Fibroblast of upper back skin (primary cell): ENCODE data around the gene GRWD1.

ENCODE experiments used
- DNase-seq: peaks from one replicate; pipeline ENCODE4 v3.0.0-alpha.2; 2013

Gene GRWD1

GRCh38 chr19:48445606-48446481, at the start of gene GRWD1:
GRWD1 (plus strand) TSS chr19:48445983; CDS start chr19:48446006, 23 bp downstream.
- peak; percentile 97 for DNase-seq

- no peak for DNase-seq
Observed at GRCh38 chr19:48396016-48396823, 49.6 kb upstream of the GRWD1 start.

- DNase-seq, result no peak
Observed at GRCh38 chr19:48396824-48397176, 49.0 kb upstream of the GRWD1 start.

- no peak for DNase-seq
Observed at GRCh38 chr19:48397263-48398101, 48.3 kb upstream of the GRWD1 start.

GRCh38 chr19:48398102-48398374, 47.7 kb upstream of the GRWD1 start:
- no peak for DNase-seq

- DNase-seq, result peak; percentile 78
Observed at GRCh38 chr19:48398375-48399235, 47.2 kb upstream of the GRWD1 start.

GRCh38 chr19:48400018-48400742, 45.6 kb upstream of the GRWD1 start:
- DNase-seq, result peak; percentile 74

GRCh38 chr19:48401287-48401686, 44.5 kb upstream of the GRWD1 start:
- no peak for DNase-seq

- peak; percentile 62 for DNase-seq
Observed at GRCh38 chr19:48403606-48404005, 42.2 kb upstream of the GRWD1 start.

- no peak for DNase-seq
Observed at GRCh38 chr19:48405010-48405659, 40.6 kb upstream of the GRWD1 start.

GRCh38 chr19:48405850-48406249, 39.9 kb upstream of the GRWD1 start:
- no peak for DNase-seq

GRCh38 chr19:48413879-48414587, 31.8 kb upstream of the GRWD1 start:
- peak; percentile 68 for DNase-seq

- DNase-seq, result peak; percentile 82
Observed at GRCh38 chr19:48415395-48415794, 30.4 kb upstream of the GRWD1 start.

GRCh38 chr19:48415806-48416221, 30.0 kb upstream of the GRWD1 start:
- DNase-seq, result no peak

- no peak for DNase-seq
Observed at GRCh38 chr19:48417421-48417820, 28.4 kb upstream of the GRWD1 start.

GRCh38 chr19:48418317-48419064, 27.3 kb upstream of the GRWD1 start:
- peak; percentile 72 for DNase-seq

GRCh38 chr19:48419158-48419920, 26.4 kb upstream of the GRWD1 start:
- DNase-seq, result peak; percentile 68

GRCh38 chr19:48421548-48421947, 24.2 kb upstream of the GRWD1 start:
- peak; percentile 13 for DNase-seq
